Stimulated activated naive B cell treated with anti-CD40 and anti-IgM and Interleukin-4, amounts not matched to agents 10 μg/mL and 1 μg/mL and 100 μg/mL, for 72 hours (primary cell): ENCODE measurements around the gene SNPH.

Source experiments
- ATAC-seq, 2 donors: fragments of 150-1000 bp; cut with Tn5 transposase; replicated peaks; 2 replicates each; pipeline ENCODE4 v1.10.0; 2021; ENCODE audit warnings: moderate library complexity in 1 of 2
- DNase-seq: peaks from one replicate; pipeline ENCODE4 v3.0.0; 2021
- H3K27ac Mint-ChIP-seq: one replicate; pipeline ENCODE4 v1.8.0; 2022; ENCODE audit warnings: mild to moderate bottlenecking, mixed read lengths
- H3K27me3 Mint-ChIP-seq, 2 donors: one replicate each; pipeline ENCODE4 v1.8.0; 2022; ENCODE audit warnings: mixed read lengths in 2 of 2
- H3K36me3 Mint-ChIP-seq, 2 donors: one replicate each; pipeline ENCODE4 v1.8.0; 2022; ENCODE audit warnings: mixed read lengths in 2 of 2, mild to moderate bottlenecking in 1 of 2
- H3K4me1 Mint-ChIP-seq, 2 donors: one replicate each; pipeline ENCODE4 v1.8.0; 2022; ENCODE audit warnings: mixed read lengths in 2 of 2, mild to moderate bottlenecking in 1 of 2
- H3K4me3 Mint-ChIP-seq, 2 donors: one replicate each; pipeline ENCODE4 v1.8.0; 2022; ENCODE audit warnings: mild to moderate bottlenecking in 2 of 2, mixed read lengths in 2 of 2, moderate library complexity in 1 of 2
- H3K9me3 Mint-ChIP-seq, 2 donors: one replicate each; pipeline ENCODE4 v1.8.0; 2022; ENCODE audit warnings: mixed read lengths in 2 of 2, mild to moderate bottlenecking in 1 of 2

The SNPH gene

GRCh38 chr20:1312904-1313235 is 46.8 kb downstream of the SNPH start:
- ATAC-seq: no peak
- Mint-ChIP-seq H3K4me3 (no peak overlapping the region), H3K27me3 (no peaks in the 10 kb centered on the region), H3K36me3 (peaks cover 0 to 5% of the 10 kb centered on the region in 2 donors), H3K9me3 (no peaks in the 10 kb centered on the region), H3K4me1 (peaks cover 5 to 10% of the 10 kb centered on the region in 2 donors), H3K27ac (no peak overlapping the region)
- DNase-seq: no peak

- no peak overlapping the region for H3K27ac Mint-ChIP-seq
- ATAC-seq (peak; percentile 75 to 76), DNase-seq (peak; percentile 20)
- H3K27me3 Mint-ChIP-seq: no peaks in the 10 kb centered on the region
- H3K4me3 Mint-ChIP-seq: peak overlapping the region in 1 of 2 donors; percentile 35
- no peaks in the 10 kb centered on the region for H3K9me3 Mint-ChIP-seq
- H3K36me3 Mint-ChIP-seq: peaks cover 0 to 5% of the 10 kb centered on the region in 2 donors
- peaks cover 9 to 15% of the 10 kb centered on the region in 2 donors for H3K4me1 Mint-ChIP-seq
These were observed 47.3 kb downstream of the SNPH start for GRCh38 chr20:1313236-1313964.

DNA sequence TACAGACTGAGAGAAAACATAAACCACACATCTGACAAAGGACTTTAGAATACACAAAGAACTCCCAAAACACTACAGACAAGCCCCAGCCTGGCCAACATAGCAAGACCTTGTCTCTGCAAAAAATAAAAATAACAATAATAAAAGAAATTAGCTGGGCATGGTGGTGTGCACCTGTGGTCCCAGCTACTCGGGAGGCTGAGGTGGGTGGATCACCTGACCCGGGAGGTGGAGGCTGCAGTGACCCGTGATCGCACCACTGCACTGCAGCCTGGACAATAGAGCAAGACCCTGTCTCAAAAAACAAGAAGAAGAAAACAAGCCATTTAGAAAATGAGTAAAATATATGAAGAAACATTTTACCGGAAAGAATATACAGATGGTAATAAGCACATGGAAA is 49.7 kb downstream of the SNPH start:
- no peaks in the 10 kb centered on the region for H3K27me3 Mint-ChIP-seq
- H3K9me3 Mint-ChIP-seq: no peaks in the 10 kb centered on the region
- DNase-seq: no peak
- ATAC-seq: no peak
- H3K36me3 Mint-ChIP-seq: peaks cover 0 to 5% of the 10 kb centered on the region in 2 donors
- no peak overlapping the region for H3K4me3 Mint-ChIP-seq
- no peak overlapping the region for H3K27ac Mint-ChIP-seq
- H3K4me1 Mint-ChIP-seq: peaks cover 9 to 15% of the 10 kb centered on the region in 2 donors

DNA sequence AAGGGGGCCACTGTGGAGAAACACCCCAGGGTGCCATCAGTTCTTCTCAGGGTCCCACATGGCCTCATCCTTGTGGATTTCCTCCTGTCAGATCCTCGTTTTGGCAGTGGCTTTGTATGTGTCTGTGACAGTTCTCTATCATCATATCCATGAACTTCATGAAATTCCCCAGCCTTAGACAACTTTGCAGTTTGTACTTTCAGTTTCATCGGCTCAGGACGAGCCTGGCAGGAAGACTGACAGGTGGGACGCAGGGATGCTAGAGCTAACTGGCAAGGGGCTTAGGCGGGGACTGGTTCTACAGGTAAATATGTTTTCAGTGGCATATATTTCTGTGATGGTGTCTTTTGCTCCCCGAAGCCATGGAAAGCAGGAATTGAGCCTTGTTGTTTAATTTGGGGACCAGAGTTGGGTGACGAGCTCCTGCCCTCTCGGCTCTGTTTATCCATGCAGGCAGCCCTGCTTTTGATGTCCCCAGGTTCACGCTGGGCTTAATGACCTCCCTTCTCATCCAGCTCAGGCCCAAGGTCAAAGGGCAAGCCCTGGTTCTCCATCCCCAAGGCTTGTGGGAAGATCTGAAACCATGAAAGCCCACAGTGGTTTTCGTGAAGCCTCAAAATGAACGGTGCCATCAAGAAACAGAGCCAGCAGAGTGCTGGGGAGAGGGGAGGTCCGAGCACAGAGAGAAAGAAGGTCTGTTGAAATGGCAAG is 51.6 kb downstream of the SNPH start:
- DNase-seq (no peak), ATAC-seq (no peak)
- peaks cover 0 to 5% of the 10 kb centered on the region in 2 donors for H3K36me3 Mint-ChIP-seq
- no peak overlapping the region for H3K4me3 Mint-ChIP-seq
- H3K27me3 Mint-ChIP-seq: peaks cover 0 to 4% of the 10 kb centered on the region in 2 donors
- peaks cover 0 to 3% of the 10 kb centered on the region in 2 donors for H3K9me3 Mint-ChIP-seq
- H3K27ac Mint-ChIP-seq: peak overlapping the region; percentile 73
- H3K4me1 Mint-ChIP-seq: peaks cover 11 to 15% of the 10 kb centered on the region in 2 donors

DNA sequence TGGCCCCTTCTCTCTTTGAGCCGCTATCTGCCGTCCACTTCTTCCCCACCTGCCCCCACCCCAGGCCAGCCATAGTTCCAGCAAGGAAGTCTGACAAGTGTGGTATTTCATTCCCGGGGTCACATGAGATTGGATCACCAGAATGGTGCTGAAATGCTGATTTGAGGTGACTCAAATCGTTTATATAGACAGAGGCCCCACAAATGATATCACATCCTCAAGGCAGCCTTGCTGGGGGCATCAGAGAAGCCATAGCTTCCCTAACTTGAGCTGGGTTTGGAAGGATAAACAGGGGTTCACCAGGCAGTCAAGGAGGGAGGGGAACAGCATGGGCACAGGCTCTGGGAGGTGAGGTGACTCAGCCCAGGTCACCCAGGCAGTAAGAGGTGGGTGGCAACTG is 53.0 kb downstream of the SNPH start:
- H3K4me3 Mint-ChIP-seq: no peak overlapping the region
- no peak for DNase-seq
- H3K9me3 Mint-ChIP-seq: peaks cover 0 to 3% of the 10 kb centered on the region in 2 donors
- H3K4me1 Mint-ChIP-seq: peaks cover 9 to 10% of the 10 kb centered on the region in 2 donors
- H3K36me3 Mint-ChIP-seq: peaks cover 0 to 5% of the 10 kb centered on the region in 2 donors
- peak overlapping the region; percentile 15 for H3K27ac Mint-ChIP-seq
- peaks cover 0 to 4% of the 10 kb centered on the region in 2 donors for H3K27me3 Mint-ChIP-seq
- no peak for ATAC-seq

GRCh38 chr20:1319462-1319861 is 53.4 kb downstream of the SNPH start:
- peaks cover 0 to 3% of the 10 kb centered on the region in 2 donors for H3K9me3 Mint-ChIP-seq
- peaks cover 0 to 5% of the 10 kb centered on the region in 2 donors for H3K36me3 Mint-ChIP-seq
- DNase-seq (no peak), ATAC-seq (no peak)
- no peak overlapping the region for H3K4me3 Mint-ChIP-seq
- peaks cover 9 to 12% of the 10 kb centered on the region in 2 donors for H3K4me1 Mint-ChIP-seq
- peaks cover 0 to 4% of the 10 kb centered on the region in 2 donors for H3K27me3 Mint-ChIP-seq
- no peak overlapping the region for H3K27ac Mint-ChIP-seq

GRCh38 chr20:1320016-1320415 is 53.9 kb downstream of the SNPH start:
- Mint-ChIP-seq H3K36me3 (peaks cover 0 to 5% of the 10 kb centered on the region in 2 donors), H3K4me1 (peaks cover 9 to 13% of the 10 kb centered on the region in 2 donors), H3K27me3 (peaks cover 0 to 4% of the 10 kb centered on the region in 2 donors), H3K9me3 (peaks cover 0 to 3% of the 10 kb centered on the region in 2 donors), H3K27ac (no peak overlapping the region), H3K4me3 (no peak overlapping the region)
- ATAC-seq (no peak), DNase-seq (no peak)

GRCh38 chr20:1320902-1321653 is 55.0 kb downstream of the SNPH start:
- no peak for DNase-seq
- no peak for ATAC-seq
- H3K27ac Mint-ChIP-seq: peak overlapping the region; percentile 80
- peaks cover 0 to 5% of the 10 kb centered on the region in 2 donors for H3K36me3 Mint-ChIP-seq
- peaks cover 9 to 13% of the 10 kb centered on the region in 2 donors for H3K4me1 Mint-ChIP-seq
- peaks cover 0 to 3% of the 10 kb centered on the region in 2 donors for H3K9me3 Mint-ChIP-seq
- H3K4me3 Mint-ChIP-seq: no peak overlapping the region
- H3K27me3 Mint-ChIP-seq: peaks cover 0 to 4% of the 10 kb centered on the region in 2 donors

DNA sequence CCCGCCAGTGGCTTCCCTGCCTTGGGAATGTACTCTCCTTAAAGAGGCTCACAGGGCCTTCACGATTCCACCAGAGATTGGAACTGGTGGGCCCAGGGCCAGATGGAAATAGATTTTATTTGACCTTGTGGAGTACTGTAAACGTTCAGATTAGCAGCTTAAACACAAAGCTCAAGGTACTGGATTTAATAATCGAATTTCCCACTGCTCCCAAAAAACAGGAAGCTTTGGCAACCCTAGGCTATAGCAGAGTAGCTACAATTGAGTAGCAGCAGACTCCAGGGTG is 55.5 kb downstream of the SNPH start:
- DNase-seq (no peak), ATAC-seq (no peak)
- Mint-ChIP-seq H3K4me1 (peaks cover 9 to 13% of the 10 kb centered on the region in 2 donors), H3K36me3 (peaks cover 0 to 5% of the 10 kb centered on the region in 2 donors), H3K27ac (peak overlapping the region; percentile 80), H3K4me3 (no peak overlapping the region), H3K9me3 (peaks cover 0 to 3% of the 10 kb centered on the region in 2 donors), H3K27me3 (peaks cover 0 to 4% of the 10 kb centered on the region in 2 donors)

GRCh38 chr20:1322511-1323245 is 56.6 kb downstream of the SNPH start:
- ATAC-seq: no peak

DNA sequence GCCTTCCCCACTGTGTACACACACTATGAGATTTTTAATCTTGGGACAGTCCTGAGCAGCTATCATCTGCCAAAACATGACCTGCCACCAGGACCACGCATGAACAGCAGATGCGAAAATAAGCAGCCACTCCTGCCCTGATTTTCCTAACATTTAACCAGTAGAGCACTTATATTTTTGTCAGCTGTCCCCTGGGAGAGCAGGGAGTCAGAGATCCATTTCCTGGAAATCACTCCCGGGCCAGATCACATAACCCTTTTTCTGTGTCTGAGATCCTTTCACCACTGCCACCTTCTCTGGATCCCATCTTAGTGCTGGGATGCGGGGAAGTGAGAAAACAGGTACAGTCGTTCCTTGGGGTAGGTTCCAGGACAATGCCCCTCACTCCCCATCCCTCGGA is 57.2 kb downstream of the SNPH start:
- no peak for ATAC-seq
- H3K27me3 Mint-ChIP-seq: peaks cover 0 to 4% of the 10 kb centered on the region in 2 donors
- no peak for DNase-seq
- peaks cover 0 to 3% of the 10 kb centered on the region in 2 donors for H3K9me3 Mint-ChIP-seq
- no peak overlapping the region for H3K4me3 Mint-ChIP-seq
- peak overlapping the region; percentile 48 for H3K27ac Mint-ChIP-seq
- H3K4me1 Mint-ChIP-seq: peaks cover under 1 to 19% of the 10 kb centered on the region in 2 donors
- peaks cover 0 to 11% of the 10 kb centered on the region in 2 donors for H3K36me3 Mint-ChIP-seq

More at GRCh38 chr20:1322511-1323245, 56.6 kb downstream of the SNPH start:
- H3K9me3 Mint-ChIP-seq: peaks cover 0 to 3% of the 10 kb centered on the region in 2 donors
- peaks cover 0 to 4% of the 10 kb centered on the region in 2 donors for H3K27me3 Mint-ChIP-seq
- no peak for DNase-seq
- H3K36me3 Mint-ChIP-seq: peaks cover 0 to 6% of the 10 kb centered on the region in 2 donors
- H3K27ac Mint-ChIP-seq: peak overlapping the region; percentile 48
- no peak overlapping the region for H3K4me3 Mint-ChIP-seq
- peaks cover 6 to 19% of the 10 kb centered on the region in 2 donors for H3K4me1 Mint-ChIP-seq

DNA sequence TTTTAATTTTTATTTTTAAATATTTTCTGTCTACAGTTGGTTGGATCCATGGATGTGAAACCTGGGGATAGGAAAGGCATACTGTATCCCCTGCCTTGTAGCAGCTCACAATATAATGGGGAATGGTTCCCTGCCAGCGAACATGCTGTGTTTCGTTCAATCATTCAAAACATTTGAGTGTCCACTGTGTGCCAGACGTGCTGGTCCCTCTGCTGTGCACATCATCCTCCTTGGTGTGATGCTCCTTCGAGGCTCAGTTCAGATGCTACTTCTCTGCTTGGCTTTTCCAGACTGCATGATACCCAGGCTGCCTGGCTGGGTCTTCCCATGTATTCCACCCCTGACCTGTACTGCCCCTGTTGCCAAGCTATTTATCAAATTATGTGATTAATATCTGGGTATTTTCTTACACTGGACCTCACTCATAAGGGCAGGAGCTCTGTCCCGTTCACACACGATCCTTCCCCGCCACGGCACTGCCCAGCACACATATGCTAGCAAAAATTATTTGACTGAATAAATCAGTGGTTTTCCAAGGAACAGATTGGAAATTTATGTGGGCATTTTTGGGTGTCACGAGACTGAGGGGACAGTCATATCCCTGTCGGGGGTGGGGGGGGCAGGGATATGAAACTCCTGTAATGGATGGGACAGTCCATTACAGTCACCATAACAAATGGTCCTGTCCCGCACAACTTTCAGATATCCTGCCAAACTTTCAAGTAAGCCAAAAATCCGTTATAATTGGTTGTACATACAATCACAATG is 57.9 kb downstream of the SNPH start:
- DNase-seq (no peak), ATAC-seq (no peak)
- H3K36me3 Mint-ChIP-seq: peaks cover 0 to 11% of the 10 kb centered on the region in 2 donors
- peaks cover 0 to 3% of the 10 kb centered on the region in 2 donors for H3K9me3 Mint-ChIP-seq
- H3K4me1 Mint-ChIP-seq: peaks cover under 1 to 23% of the 10 kb centered on the region in 2 donors
- H3K27ac Mint-ChIP-seq: peak overlapping the region; percentile 52
- peaks cover 0 to 4% of the 10 kb centered on the region in 2 donors for H3K27me3 Mint-ChIP-seq
- H3K4me3 Mint-ChIP-seq: no peak overlapping the region

DNA sequence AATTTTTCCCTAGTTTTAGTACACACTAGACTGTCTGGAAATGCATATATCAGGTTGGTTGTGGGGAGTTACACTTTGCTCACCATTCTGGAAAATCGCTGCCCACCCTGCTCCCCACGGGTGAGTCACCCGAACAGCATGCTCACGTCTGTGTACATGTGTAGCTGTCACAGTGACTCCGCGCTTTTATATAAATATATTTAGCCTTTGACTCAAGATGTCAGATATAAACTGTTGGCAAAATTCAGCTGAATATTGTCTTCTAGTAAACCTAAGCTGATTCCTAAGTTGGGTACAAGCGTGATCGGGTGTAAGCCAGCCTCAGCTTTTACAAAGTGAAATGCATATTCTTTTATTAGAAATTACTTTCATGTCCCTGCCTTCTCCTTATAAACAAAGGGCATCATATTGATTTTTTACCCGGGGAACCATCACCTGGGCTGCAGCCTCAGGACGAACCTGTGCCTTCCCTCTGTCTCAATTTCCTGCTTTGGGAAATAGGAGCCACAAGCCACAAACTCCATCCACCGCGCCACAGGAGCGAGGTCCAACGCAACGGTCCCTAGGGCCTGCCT is 58.6 kb downstream of the SNPH start:
- H3K4me3 Mint-ChIP-seq: no peak overlapping the region
- no peak overlapping the region for H3K27ac Mint-ChIP-seq
- peaks cover 7 to 29% of the 10 kb centered on the region in 2 donors for H3K4me1 Mint-ChIP-seq
- peaks cover 2 to 14% of the 10 kb centered on the region in 2 donors for H3K36me3 Mint-ChIP-seq
- ATAC-seq (no peak), DNase-seq (no peak)
- H3K9me3 Mint-ChIP-seq: peaks cover 0 to 3% of the 10 kb centered on the region in 2 donors
- peaks cover 0 to 4% of the 10 kb centered on the region in 2 donors for H3K27me3 Mint-ChIP-seq
